Right renal pelvis (tissue), 4 donors: Measurements from ENCODE around the gene PAX8. TPM values are rescaled to one million over a fixed set of nuclear protein-coding genes. Genes with fewer than 3 reads are reported as not detected.
A peak's percentile ranks its signal among the peaks of the same experiment; 100 is the strongest.

Source experiments
- DNase-seq, 4 donors: peaks; one replicate each; pipeline ENCODE4 v3.0.0-alpha.2; 2013; ENCODE audit warnings: low read depth in 4 of 4, low spot score in 3 of 4, missing footprints in 1 of 4
- polyA plus RNA-seq, 4 donors: library from polyadenylated mRNA; unstranded; fragments of 120-200 nt; gene quantifications; one replicate each; pipeline ENCODE4 v1.2.1, GENCODE V29; 2013; ENCODE audit not compliant: insufficient read length in 4 of 4

PAX8 gene
- polyA plus RNA-seq, 4 donors: 264 to 345 (median 281) TPM

GRCh38 chr2:113268621-113269360 lies 9.9 kb downstream of the PAX8 start:
- DNase-seq: no peak

- DNase-seq: no peak
Measured at GRCh38 chr2:113266431-113266830, 12.3 kb downstream of the PAX8 start.

- DNase-seq: no peak
Measured at GRCh38 chr2:113264713-113265403, 13.9 kb downstream of the PAX8 start.

- no peak for DNase-seq
Measured at GRCh38 chr2:113263546-113263945, 15.2 kb downstream of the PAX8 start.

- no peak for DNase-seq
Measured at GRCh38 chr2:113260991-113261390, 17.7 kb downstream of the PAX8 start.

- DNase-seq: no peak
Measured at GRCh38 chr2:113258471-113259147, 20.1 kb downstream of the PAX8 start.

GRCh38 chr2:113257516-113258264 lies 21.0 kb downstream of the PAX8 start:
- no peak for DNase-seq

- no peak for DNase-seq
Measured at GRCh38 chr2:113255140-113256070, 23.3 kb downstream of the PAX8 start.

GRCh38 chr2:113253453-113253852 lies 25.3 kb downstream of the PAX8 start:
- DNase-seq: no peak

- no peak for DNase-seq
Measured at GRCh38 chr2:113252047-113252590, 26.6 kb downstream of the PAX8 start.

GRCh38 chr2:113251118-113251517 lies 27.6 kb downstream of the PAX8 start:
- no peak for DNase-seq

GRCh38 chr2:113248997-113249770 lies 29.5 kb downstream of the PAX8 start:
- DNase-seq: peak in 3 of 4 donors; percentile 56 to 60 (median 58)

- DNase-seq: no peak
Measured at GRCh38 chr2:113246606-113247005, 32.1 kb downstream of the PAX8 start.

GRCh38 chr2:113245276-113245711 lies 33.4 kb downstream of the PAX8 start:
- no peak for DNase-seq

- DNase-seq: no peak
Measured at GRCh38 chr2:113242327-113242726, 36.4 kb downstream of the PAX8 start.

- no peak for DNase-seq
Measured at GRCh38 chr2:113240915-113241911, 37.5 kb downstream of the PAX8 start.

GRCh38 chr2:113240150-113240914 lies 38.4 kb downstream of the PAX8 start:
- DNase-seq: no peak
